Measurements from ENCODE around the gene COL4A5. TPM values are rescaled to one million over a fixed set of nuclear protein-coding genes. Genes with fewer than 3 reads are reported as not detected.
"Not testable (repeated sequence)": the region's sequence is repeated elsewhere in the genome, so short reads cannot be mapped to it uniquely, and the experiment has no call there.

COL4A5 gene
- total RNA-seq (ENCODE audit: insufficient read depth, low replicate concordance), result 144 TPM

- peak; percentile 75 for DNase-seq (ENCODE audit: low spot score)
Observed at GRCh38 chrX:108439426-108439942, at the start of gene COL4A5. COL4A5 (plus strand) TSS chrX:108439838; CDS start chrX:108440126, 288 bp downstream.

- not testable (repeated sequence) for DNase-seq (ENCODE audit: low spot score)
Observed at GRCh38 chrX:108390976-108391717, 48.5 kb upstream of the COL4A5 start.

GRCh38 chrX:108396188-108396891 is 43.3 kb upstream of the COL4A5 start:
- DNase-seq (ENCODE audit: low spot score), result peak; percentile 41

- no peak for DNase-seq (ENCODE audit: low spot score)
Observed at GRCh38 chrX:108396986-108397385, 42.7 kb upstream of the COL4A5 start.

GRCh38 chrX:108397627-108398391 is 41.8 kb upstream of the COL4A5 start:
- DNase-seq (ENCODE audit: low spot score), result no peak

- peak; percentile 26 for DNase-seq (ENCODE audit: low spot score)
Observed at GRCh38 chrX:108399418-108400165, 40.0 kb upstream of the COL4A5 start.

- no peak for DNase-seq (ENCODE audit: low spot score)
Observed at GRCh38 chrX:108412783-108413182, 26.9 kb upstream of the COL4A5 start.

GRCh38 chrX:108415146-108415545 is 24.5 kb upstream of the COL4A5 start:
- no peak for DNase-seq (ENCODE audit: low spot score)

GRCh38 chrX:108415891-108416290 is 23.7 kb upstream of the COL4A5 start:
- DNase-seq (ENCODE audit: low spot score), result no peak

- no peak for DNase-seq (ENCODE audit: low spot score)
Observed at GRCh38 chrX:108417257-108417656, 22.4 kb upstream of the COL4A5 start.

GRCh38 chrX:108419401-108419800 is 20.2 kb upstream of the COL4A5 start:
- no peak for DNase-seq (ENCODE audit: low spot score)

- no peak for DNase-seq (ENCODE audit: low spot score)
Observed at GRCh38 chrX:108420481-108420880, 19.2 kb upstream of the COL4A5 start.

GRCh38 chrX:108426262-108426661 is 13.4 kb upstream of the COL4A5 start:
- no peak for DNase-seq (ENCODE audit: low spot score)

GRCh38 chrX:108435261-108435660 is 4.4 kb upstream of the COL4A5 start:
- DNase-seq (ENCODE audit: low spot score), result no peak

- DNase-seq (ENCODE audit: low spot score), result no peak
Observed at GRCh38 chrX:108437349-108438109, 2.1 kb upstream of the COL4A5 start.

- peak; percentile 8 for DNase-seq (ENCODE audit: low spot score)
Observed at GRCh38 chrX:108438110-108438623, 1.5 kb upstream of the COL4A5 start, which contains the start of gene COL4A6. COL4A6 (minus strand) TSS chrX:108438422; CDS start chrX:108438196, 226 bp downstream.

GRCh38 chrX:108439961-108440696 is 491 bp downstream of the COL4A5 start:
- DNase-seq (ENCODE audit: low spot score), result no peak

GRCh38 chrX:108442901-108443464 is 3.3 kb downstream of the COL4A5 start:
- DNase-seq (ENCODE audit: low spot score), result no peak

GRCh38 chrX:108447303-108447702 is 7.7 kb downstream of the COL4A5 start:
- DNase-seq (ENCODE audit: low spot score), result no peak
